Activated CD8-positive, alpha-beta memory T cell treated with anti-CD3 and anti-CD28 coated beads for 1 hour (primary cell): ENCODE data around the gene ADTRP.

Source experiments
- DNase-seq, 2 donors: peaks; one replicate each; pipeline ENCODE4 v3.0.0-alpha.2; 2020; ENCODE audit warnings: low read depth in 1 of 2; ENCODE audit errors: extremely low read depth in 1 of 2

Gene ADTRP

DNA sequence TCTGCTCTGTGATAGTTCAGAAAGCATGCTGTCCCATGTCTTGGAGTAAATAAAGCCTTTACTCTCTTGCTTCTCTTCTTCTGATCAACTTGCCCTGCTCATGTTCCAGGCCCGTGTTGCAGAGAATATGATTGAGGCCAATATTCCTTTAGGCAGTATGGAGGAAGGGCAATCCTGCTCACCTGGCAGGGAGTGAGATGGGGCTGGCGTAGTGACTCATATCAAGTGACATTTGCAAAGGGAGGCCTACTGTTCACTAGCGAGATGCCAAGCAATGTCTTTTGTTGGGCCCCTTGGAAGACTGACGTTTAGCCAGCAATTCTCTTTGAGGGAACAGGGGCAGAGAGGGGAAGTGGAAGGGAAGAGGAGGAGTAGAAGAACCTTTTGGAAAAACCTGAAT lies 19.7 kb downstream of the ADTRP start:
- DNase-seq, result no peak

DNA sequence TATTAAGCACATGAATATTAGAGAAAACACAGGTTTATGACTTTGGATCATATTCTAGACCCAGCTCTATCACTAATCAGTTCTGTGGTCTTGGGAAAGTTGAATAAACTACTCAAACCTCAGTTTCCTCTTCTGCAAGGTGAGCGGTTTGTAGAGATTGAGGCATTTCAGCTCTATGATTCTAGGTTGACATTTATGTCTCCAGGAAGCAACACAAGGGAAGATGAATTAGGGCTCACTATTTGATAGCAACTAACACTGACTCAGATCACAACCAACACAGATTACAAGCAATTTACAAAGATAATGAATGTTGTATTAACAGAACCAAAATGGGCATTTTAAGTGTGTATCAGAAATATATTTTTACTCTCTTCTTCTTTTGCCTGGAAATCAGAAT lies 21.9 kb downstream of the ADTRP start:
- DNase-seq, result no peak

- no peak for DNase-seq
These were observed 22.3 kb downstream of the ADTRP start for GRCh38 chr6:11756292-11756691.

GRCh38 chr6:11755725-11756124 lies 22.9 kb downstream of the ADTRP start:
- no peak for DNase-seq

- DNase-seq, result no peak
These were observed 23.9 kb downstream of the ADTRP start for GRCh38 chr6:11754625-11755271.

DNA sequence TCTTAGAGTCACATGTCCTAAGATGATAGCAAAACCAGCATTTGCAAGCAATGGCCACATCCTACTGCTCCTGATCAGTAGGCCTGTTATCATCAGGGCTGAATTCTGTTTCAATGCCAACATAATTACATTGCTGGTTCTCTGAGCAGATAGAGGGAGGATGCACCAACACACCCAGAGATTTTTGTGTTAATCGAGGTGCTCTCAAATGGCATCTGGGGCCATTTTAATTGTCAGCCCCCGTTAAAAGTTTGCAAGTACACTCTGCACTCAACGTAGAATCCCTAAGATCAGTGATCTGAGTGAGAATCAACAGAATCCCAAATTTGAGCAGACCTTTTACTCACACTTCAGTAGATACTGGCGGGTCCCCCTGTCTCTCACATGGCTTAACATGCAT lies 24.8 kb downstream of the ADTRP start:
- DNase-seq, result no peak

DNA sequence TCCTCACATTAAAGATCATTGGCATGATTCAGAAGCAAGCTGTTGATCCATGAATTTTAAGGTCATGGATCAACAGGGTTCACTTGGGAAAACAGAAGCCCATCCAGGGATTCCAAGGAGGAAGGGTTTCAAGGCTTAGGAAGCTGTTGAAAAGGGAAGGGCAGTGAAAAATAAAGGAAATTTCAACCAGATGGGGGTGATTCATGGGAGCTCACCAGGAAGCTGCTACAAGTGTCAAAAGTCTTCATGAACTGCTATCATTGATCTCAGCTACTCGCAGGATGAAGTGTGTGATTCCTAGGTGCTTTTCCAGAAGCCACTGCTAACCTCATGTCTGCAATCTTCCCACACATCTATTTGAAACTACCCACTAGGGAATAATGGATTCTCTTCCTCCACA lies 26.2 kb downstream of the ADTRP start:
- no peak for DNase-seq

- DNase-seq, result no peak
These were observed 27.9 kb downstream of the ADTRP start for GRCh38 chr6:11750682-11751081.

- DNase-seq, result no peak
These were observed 29.9 kb downstream of the ADTRP start for GRCh38 chr6:11748591-11749210.

- no peak for DNase-seq
These were observed 31.6 kb downstream of the ADTRP start for GRCh38 chr6:11747021-11747420.

DNA sequence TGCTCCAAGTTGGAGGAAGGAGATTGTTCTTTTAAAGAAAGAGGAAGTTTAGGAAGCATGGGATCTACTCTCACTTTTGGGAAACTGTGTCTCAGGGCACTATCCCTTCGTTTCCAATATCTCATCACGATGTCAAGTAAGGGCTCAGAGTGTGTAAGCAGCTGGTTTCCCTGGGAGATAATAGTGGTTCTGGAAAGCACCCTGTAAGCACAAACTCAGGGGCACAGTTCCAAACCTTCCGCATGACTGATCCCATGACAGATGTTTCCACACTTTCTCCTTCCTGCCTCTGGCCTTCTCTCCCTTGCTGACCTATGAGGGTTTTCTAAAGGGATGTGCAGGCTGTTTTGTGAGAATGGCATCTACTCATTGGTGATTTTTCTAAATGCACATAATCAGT lies 33.9 kb downstream of the ADTRP start:
- no peak for DNase-seq

- DNase-seq, result no peak
These were observed 34.5 kb downstream of the ADTRP start for GRCh38 chr6:11744101-11744500.

DNA sequence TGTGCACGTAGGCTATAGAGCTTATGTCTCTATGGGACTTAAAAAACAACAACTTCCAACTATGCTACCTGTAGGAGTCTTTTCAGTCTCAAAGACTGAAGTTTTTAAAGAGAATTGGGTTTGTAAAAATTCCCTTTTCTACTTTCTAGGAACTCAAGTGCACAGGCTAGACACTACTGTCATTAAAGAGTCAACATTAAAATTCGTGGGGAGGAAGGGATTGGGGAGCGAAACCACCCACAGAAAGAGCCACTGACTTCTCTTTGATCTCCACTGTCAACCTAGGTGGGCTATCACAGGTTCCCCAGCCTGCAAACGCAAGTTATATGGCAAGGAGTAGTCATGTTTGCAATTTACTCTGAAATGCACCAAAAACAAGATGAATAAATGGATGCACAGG lies 37.7 kb downstream of the ADTRP start:
- DNase-seq, result no peak

DNA sequence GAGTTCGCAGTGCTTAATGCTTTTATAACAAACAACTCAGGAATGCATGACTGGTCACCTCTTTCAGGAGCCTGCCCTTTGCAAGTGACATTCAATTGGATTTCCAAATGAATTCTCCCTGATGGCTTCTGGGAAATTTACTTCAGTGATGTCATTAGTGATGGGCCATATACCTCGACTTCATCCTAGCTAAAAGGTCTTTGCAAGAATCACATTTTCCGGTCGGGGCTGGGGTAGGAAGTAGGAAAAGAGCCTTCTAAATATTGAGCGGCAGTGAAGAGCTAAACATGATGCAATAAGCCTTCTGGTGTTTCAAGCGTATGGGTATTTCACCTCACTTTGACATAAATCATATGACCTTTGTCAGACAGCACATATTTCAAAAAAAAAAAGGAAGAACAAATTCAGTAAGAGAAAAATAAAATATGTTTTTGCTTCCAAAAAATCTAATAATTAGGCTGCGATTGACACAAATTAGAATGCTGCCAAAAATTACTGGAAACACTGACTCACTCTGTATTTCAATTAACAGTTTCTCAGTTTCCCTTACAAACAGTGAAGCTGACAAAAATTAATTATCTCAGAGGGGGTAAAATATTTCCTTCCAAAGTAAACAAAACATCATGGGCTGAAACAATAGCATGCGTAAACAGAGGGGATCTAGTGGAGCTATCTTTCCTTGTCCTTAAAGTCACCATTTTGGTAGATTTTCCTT lies 39.8 kb downstream of the ADTRP start:
- no peak for DNase-seq

- DNase-seq, result no peak
These were observed 40.4 kb downstream of the ADTRP start for GRCh38 chr6:11738234-11738633.

- DNase-seq, result no peak
These were observed 42.0 kb downstream of the ADTRP start for GRCh38 chr6:11736601-11737000.

GRCh38 chr6:11734861-11735613 lies 43.6 kb downstream of the ADTRP start:
- DNase-seq, result no peak

DNA sequence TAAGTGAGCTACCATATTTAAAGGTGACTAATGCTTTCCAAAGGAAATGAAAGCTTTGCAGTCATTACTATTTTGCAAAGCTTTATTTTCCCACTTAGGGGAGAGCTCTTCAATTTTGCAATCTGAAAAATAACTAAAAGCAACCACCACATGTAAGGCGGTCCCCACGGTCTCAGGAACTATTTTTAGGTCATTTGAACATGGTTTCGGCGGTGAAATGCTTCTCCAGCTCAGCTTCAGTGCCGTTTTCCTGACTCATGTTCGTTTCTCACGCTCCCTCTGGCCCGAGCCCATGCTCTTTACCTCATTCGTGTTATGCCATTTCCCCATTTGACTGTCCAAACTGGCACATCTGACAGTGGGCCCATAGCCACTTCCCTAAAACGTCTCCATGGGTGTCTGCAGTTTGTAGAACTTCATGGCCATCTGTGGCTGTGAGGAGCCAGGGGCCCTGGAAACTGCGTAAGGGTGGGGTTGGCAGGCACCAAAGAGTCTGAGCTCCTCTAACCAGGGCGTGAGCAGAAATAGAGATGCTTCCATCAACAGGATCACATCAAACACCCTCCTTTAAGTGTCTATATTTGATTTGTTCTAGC lies 46.5 kb downstream of the ADTRP start:
- DNase-seq, result no peak

- DNase-seq, result no peak
These were observed 47.2 kb downstream of the ADTRP start for GRCh38 chr6:11731423-11731822.

DNA sequence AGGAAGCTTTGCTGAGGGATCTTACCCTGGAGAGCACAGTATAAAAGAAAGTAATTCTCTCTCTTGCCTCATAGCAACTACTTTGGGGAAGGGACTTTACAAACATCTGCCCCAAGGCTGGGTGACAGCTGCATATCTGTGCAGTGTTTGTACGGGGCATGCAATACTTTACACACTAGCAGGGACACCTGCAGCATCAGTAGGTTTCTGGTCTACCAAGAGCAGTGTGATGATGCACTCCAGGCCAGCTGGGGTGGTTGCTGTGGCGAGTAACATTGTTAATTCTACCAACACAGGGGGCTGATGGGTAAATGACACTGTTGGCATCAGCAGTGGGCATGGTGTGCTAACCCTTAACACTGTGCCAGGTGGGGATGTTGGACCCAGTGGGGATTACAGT lies 48.0 kb downstream of the ADTRP start:
- no peak for DNase-seq

DNA sequence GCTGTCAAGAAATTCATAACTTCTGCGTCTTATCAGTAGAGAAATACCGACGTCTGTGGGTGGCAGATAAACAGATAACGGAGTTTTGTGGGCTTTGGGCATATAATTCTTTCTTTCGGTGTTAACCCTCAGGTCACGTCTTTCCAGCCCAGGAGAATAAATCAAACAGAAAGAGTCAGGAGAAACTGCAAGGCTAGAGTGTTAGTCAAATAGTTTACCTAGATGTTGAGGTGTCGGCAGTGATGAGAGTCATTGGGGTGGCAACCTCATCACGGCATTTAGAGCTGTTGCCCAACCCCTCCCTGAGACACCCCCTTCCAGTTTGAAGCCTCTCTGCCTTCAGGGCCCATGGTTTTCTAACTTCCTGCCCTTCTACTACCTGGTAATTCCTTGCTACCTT lies 49.5 kb downstream of the ADTRP start:
- DNase-seq, result no peak
